Choroid plexus epithelial cell (primary cell): ENCODE data around the gene IRX4.

Experiments
- DNase-seq: peaks from one replicate; pipeline ENCODE4 v3.0.0-alpha.2; 2010; ENCODE audit warnings: low read depth
- H3K4me3 ChIP-seq: 2 replicates; pipeline ENCODE4 v1.5.1; 2011; ENCODE audit warnings: low read depth, mild to moderate bottlenecking, control low read depth, low read length, moderate library complexity
- CTCF ChIP-seq: conservative IDR thresholded peaks from 2 replicates; pipeline ENCODE4 v1.5.1; 2011; ENCODE audit warnings: low read depth, mild to moderate bottlenecking, control low read depth, inconsistent platforms, low read length, moderate library complexity

Gene IRX4

DNA sequence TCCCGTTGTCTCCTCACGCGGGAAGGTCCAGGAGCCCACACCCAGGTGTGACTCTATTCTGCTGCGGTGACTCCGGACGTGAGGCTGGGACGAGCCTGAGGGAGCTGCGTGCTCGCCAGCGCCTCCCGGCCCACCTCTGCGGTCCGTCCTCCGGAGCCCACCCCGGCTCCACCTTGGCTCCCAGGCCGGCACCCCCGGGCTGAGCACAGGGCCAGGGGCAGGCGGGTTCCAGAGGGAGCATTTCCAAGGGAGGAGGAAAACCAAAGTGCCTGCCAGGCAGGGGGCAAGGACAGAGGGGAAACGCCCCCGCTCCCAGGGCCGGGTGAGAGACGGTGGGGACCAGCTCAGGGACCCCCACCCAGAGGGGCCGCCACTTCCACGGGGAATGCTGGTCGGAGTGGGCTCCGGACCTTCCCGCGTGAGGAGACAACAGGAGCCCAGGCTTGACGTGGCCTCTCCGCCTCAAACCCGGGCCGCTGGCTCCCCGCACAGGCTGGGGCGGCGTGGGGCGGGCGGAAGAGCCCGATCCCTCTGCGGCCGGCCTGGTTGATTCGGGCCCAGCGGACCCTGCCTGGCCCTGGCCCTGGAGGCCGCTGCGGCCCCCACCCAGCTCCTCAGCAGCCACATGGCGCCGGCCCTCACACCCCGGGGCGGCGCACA, 26.0 kb downstream of the IRX4 start:
- H3K4me3 ChIP-seq, result peak overlapping the region; percentile 34
- TF ChIP-seq CTCF, result no peak

DNA sequence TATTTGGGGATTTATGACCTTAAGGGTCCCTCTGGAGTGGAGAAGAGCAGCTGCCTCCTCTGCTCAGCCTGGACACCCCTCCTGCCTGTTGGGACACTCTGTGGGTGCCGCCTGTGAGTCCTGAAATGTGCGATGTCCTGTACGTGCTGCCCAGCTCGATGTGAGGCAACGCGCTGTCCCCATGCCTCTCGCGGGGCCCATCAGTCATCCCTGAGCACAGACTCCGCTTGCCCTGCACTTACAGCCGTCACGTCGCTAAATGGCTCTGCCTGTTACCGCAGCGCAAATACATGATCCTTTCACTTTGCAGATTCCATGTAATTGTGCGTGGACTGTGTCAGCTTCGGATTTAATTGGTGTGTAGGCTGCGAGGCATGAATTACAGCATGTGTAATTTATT, 27.1 kb downstream of the IRX4 start:
- no peak for DNase-seq
- TF ChIP-seq CTCF, result no peak
- no peak overlapping the region for H3K4me3 ChIP-seq

More for the DNA sequence above, 26.0 kb downstream of the IRX4 start:
- DNase-seq, result no peak

GRCh38 chr5:1855075-1855474, 27.6 kb downstream of the IRX4 start:
- no peak for DNase-seq
- no peak for TF ChIP-seq CTCF
- H3K4me3 ChIP-seq, result no peak overlapping the region

DNA sequence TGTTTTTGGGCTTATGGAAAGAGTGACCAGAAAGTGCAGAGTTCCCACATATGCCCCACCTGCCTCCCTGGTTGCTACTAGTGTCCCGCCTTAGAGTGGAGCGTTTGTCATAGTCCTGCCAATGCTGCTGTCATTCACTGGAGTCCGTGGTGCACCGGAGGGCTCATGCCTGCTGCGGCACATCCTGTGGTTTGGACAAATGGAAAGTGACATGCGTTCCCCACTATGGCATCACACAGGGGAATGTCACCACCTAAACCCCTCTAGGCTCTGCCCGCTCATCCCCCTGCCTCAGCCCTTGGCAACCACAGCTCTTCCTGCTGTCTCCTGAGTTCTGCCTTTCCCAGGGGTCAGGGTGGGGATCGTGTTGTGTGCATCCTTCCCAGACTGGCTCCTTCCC, 29.2 kb downstream of the IRX4 start:
- TF ChIP-seq CTCF, result no peak

DNA sequence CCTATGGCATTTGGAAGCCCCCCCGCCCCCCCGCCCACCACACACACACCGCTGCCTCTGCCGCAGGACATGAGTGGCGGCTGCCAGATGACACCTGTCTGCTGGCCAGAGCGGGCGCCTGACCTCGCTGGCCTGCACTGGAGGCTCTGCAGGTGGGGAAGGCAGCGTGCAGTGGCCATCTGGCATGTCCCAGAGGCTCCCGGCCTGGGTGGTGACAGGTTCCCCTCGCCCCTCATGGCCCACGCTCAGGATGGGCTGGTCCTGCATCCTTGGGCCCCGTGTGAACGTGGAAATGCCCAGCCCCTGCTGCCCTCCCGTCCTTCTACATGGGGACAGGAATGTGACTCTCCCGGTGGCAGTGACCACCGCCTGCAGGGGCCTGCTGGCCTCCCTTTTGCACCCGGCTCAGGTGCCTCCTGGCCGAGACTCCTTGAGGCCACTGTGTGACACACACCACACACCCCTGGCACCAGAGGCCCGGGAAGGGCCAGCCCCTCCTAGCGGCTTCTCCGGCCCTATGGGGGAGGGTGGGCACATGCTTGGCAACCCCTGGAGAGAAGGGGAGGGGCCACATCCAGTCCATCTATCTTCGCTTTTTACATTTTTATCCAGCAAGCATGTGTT, 30.3 kb downstream of the IRX4 start:
- TF ChIP-seq CTCF, result no peak
- DNase-seq, result no peak
- H3K4me3 ChIP-seq, result no peak overlapping the region

More for the DNA sequence above, 29.2 kb downstream of the IRX4 start:
- no peak for DNase-seq
- no peak overlapping the region for H3K4me3 ChIP-seq

- no peak overlapping the region for H3K4me3 ChIP-seq
- DNase-seq, result no peak
- no peak for TF ChIP-seq CTCF
Measured at GRCh38 chr5:1851290-1851934, 31.3 kb downstream of the IRX4 start.
